ENCODE measurements around the gene RABGGTA.

RABGGTA gene

DNA sequence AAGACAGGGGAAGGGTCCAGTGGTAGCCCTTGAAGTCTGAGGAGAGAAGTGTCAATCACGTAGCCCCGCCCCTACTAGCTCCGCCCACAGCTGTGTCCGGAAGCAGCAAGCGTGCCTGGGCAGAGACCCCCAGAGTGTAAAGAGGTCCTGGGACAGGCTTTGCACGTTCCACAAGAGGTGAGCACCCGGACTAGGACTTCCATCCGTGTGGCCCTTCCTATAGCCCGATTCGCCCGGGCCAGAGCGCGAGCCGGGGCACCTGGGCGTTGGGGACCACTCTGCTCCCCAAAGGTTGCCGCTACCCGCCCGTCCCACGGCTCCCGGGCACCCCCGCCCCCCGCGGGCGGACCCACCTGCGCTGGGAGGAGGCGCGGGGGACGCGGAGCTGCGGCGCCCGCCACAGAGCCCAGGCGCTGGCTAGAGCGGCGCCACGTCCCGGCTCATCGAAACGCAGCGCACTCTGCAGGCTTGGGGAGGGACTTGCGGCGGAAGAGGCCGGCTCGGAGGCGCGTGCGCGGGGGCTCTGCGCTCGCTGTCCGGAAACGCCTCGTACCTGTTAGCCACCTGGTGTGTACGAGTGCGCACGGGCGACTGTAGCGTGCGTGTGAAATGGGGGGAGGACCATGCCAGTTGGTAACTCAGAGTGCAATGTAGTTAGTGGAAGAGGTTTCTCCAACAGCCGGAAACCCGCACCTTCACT is at the start of gene RABGGTA:
Gene RABGGTA (minus strand): TSS at position 464 of the 700 bp plus-strand sequence. CDS start 482 bp downstream, outside the sequence.
- peak; percentile 79 to 81 for DNase-seq (ENCODE audit: low read depth in 2 of 2)

GRCh38 chr14:24317141-24317928 is 45.9 kb upstream of the RABGGTA start:
- no peak for DNase-seq (ENCODE audit: low read depth in 2 of 2)

DNA sequence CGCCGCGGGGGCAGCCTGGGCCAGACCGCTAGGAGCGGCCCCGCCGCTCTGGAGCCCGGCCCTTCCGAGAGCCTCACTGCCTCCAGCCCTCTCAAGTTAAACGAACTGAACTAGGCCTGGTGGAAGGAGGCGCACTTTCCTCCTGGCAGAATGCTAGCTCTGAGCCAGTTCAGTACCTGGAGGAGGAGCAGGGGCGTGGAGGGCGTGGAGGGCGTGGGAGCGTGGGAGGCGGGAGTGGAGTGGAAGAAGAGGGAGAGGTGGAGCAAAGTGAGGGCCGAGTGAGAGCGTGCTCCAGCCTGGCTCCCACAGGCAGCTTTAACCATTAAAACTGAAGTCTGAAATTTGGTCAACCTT is 45.2 kb upstream of the RABGGTA start:
- DNase-seq (ENCODE audit: low read depth in 2 of 2), result no peak

GRCh38 chr14:24315807-24316596 is 44.6 kb upstream of the RABGGTA start:
- no peak for DNase-seq (ENCODE audit: low read depth in 2 of 2)

DNA sequence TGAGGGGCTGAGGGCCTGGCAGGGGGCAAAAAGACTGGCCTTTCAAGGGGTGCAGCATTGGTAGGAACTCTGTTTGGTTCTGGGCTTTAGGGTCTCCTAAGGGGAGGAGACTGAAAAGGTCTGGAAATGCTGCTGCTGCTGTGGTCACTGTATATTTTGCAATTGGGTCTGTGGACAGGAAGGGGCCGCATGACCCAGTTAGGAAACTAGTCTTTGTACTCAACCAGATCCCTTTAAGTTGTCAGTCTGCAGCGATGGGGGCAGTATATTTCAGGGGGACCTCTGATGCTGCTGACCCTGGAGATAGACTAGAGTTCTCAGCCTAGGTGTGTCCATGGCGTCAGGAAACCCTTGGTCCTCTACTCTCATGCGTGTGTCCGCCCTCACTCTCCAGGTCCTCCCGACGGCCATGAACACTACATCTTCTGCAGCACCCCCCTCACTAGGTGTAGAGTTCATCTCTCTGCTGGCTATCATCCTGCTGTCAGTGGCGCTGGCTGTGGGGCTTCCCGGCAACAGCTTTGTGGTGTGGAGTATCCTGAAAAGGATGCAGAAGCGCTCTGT is 43.9 kb upstream of the RABGGTA start:
- DNase-seq (ENCODE audit: low read depth in 2 of 2), result no peak

- no peak for DNase-seq (ENCODE audit: low read depth in 2 of 2)
Measured at GRCh38 chr14:24314377-24315193, 43.2 kb upstream of the RABGGTA start.

GRCh38 chr14:24313913-24314312 is 42.5 kb upstream of the RABGGTA start:
- no peak for DNase-seq (ENCODE audit: low read depth in 2 of 2)

DNA sequence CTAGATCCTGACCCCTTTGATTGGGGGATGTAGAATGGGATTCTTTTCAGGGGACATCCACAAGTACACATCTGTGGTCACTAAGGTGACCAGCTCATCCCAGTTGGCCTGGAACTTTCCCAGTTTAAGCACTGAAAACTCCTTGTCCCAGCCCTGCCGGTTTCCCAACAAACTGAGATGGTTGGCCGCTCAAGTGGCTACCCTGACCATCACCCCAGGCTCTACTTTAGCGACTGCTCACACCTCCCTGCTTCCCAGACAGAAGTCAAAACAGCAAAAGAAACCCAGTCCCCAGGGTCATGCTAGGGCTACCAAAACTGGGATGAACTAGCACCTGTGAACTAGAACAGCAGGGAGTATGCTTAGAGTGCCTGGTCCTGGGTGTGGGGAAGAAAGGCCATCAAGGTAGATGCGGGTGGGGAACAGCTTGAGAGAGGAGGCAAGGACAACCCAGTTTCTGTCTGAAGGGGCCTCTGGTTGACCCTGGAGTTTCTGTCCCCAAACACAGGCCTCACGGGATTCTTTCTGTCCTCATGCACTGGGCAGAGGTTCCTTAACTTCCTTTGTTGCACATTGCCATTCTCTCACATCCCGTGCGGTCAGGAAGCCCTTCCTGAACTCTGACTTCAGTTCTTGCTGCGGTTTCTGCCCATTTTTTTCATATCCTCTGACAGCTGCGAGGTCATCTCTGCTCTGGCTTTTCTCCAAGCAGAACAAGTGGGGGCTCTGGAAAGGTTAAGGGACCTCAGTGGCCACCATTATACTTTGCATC is 41.5 kb upstream of the RABGGTA start:
- DNase-seq (ENCODE audit: low read depth in 2 of 2), result no peak

DNA sequence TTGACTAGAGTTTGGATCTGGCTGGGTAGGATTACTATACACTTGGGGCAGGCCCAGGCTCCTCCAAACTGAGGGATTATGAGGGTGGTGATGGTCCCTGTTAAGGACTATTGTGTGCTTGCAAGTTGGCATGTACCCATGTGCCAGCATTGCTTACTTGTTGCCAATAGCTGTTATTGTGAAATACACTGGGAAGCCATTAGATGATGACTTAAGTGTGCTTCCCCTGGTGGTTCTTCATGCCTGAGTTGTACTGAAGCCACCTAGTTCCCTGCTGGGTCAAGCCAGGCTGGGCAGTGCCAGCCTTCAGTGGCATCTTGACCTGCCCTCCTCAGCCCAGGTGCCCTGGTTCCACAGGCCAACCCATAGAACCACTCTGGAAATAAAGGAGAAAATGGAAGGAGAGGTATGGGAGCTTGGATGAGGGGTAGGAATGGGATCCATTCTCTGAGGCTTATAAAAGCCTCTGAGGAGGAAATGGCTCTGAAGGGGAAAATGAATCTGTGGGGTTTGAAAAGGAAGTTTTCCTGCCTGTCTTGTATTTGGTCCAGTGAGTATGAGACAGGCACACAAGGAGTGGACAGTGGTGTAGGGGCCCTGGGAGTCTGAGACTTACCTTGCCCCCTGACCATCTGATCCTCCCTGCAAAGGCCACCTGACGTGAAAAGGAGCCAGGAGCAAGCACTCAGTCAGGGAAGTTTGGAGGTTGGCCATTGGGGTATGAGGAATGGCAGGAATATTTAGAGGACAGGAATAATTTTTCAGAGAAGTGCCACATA is 40.6 kb upstream of the RABGGTA start:
- DNase-seq (ENCODE audit: low read depth in 2 of 2), result no peak

DNA sequence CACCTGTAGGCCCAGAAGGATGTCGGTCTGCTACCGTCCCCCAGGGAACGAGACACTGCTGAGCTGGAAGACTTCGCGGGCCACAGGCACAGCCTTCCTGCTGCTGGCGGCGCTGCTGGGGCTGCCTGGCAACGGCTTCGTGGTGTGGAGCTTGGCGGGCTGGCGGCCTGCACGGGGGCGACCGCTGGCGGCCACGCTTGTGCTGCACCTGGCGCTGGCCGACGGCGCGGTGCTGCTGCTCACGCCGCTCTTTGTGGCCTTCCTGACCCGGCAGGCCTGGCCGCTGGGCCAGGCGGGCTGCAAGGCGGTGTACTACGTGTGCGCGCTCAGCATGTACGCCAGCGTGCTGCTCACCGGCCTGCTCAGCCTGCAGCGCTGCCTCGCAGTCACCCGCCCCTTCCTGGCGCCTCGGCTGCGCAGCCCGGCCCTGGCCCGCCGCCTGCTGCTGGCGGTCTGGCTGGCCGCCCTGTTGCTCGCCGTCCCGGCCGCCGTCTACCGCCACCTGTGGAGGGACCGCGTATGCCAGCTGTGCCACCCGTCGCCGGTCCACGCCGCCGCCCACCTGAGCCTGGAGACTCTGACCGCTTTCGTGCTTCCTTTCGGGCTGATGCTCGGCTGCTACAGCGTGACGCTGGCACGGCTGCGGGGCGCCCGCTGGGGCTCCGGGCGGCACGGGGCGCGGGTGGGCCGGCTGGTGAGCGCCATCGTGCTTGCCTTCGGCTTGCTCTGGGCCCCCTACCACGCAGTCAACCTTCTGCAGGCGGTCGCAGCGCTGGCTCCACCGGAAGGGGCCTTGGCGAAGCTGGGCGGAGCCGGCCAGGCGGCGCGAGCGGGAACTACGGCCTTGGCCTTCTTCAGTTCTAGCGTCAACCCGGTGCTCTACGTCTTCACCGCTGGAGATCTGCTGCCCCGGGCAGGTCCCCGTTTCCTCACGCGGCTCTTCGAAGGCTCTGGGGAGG is 39.5 kb upstream of the RABGGTA start, which contains the start of gene LTB4R:
Gene LTB4R (plus strand): TSS at position 857 of the 959 bp plus-strand sequence. CDS start 4,150 bp downstream, outside the sequence.
- DNase-seq (ENCODE audit: low read depth in 2 of 2), result no peak

DNA sequence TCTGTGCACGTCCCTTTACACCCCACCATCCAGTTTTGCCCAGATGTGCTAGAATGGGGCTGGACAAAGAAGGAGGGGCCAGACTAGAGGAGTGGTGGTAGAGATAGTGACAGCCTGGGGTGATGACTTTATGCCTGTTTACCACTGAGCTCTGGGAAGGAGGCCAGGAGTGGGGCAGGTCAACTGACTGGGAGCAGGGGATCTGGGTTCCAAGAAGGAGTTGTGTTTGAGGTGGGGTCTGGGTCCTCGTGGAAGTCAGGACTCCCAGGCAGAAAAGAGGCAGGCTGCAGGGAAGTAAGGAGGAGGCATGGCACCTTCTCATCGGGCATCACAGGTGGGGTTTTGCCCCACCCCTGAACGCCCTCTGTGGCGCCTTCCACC is 38.9 kb upstream of the RABGGTA start:
- no peak for DNase-seq (ENCODE audit: low read depth in 2 of 2)

DNA sequence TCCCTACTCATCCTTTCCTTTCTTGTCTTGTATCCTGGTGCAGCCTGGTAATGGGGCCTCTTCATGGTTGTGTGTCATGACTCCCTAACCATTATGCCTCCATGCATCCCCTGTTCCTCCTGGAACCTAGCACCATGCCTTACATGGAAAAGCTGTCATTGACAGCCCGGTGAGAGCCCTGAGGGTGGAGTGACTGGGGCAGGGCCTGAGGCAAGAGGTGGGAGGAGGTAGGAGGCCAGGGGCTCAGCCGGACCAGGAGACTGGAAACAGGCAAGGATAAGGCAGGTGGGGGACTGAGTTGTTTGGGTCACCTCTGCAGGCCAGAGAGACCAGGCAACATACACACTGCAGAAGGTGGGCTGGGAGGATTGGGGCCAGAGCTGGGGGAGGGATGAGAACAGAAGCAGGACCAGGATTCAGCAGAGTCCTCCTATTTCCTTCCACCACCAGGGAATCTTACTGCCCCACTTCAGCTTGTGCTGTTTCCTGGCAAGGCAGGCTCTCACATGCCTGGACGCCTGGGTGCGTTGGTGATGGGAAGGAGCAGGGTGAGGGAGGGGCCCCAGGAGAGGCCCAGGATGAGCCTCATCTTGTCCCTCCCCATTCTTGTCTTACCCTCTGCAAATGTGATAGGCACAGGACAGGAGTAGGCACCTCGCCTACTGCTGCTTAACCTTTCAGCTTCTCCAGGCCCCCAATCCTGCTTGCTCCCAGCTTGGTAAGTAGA is 38.3 kb upstream of the RABGGTA start, which contains the start of gene LTB4R2:
Gene LTB4R2 (plus strand): TSS at position 603 of the 727 bp plus-strand sequence. CDS start 525 bp downstream, outside the sequence.
- no peak for DNase-seq (ENCODE audit: low read depth in 2 of 2)

DNA sequence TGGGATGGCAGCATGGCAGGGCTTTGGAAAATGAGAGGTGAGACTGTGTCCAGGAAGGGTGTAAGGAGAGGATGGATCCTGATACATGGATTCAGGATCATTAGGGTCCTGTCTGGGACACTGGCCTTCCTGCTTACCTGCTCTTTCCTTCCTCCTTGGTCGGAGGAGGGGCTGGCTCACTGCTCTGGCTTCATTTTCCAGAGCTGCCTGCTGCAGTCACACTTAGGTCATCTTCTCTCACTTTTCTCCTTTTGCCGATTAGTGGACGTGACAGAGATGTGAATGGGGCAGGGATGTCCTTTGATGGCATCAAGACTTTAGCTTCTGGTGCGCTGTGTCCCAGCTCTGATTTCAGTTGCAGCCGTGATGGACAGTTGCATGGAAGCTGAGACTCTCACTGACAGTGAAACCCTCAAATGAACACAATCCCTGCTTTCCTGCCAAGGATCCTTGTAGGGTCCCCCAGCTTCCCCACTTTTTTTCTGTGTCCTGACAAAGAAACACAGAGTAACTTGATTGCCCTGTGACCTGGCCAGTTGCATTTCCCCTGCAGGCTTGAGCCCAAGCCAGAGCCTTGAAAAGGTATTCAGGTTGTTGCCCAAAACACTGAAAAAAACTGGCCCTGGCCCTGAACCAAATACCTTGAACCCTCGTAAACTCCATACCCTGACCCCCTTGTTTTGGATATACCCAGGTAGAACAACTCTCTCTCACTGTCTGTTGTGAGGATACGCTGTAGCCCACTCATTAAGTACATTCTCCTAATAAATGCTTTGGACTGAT is 37.1 kb upstream of the RABGGTA start:
- DNase-seq (ENCODE audit: low read depth in 2 of 2), result no peak

- no peak for DNase-seq (ENCODE audit: low read depth in 2 of 2)
Measured at GRCh38 chr14:24307575-24308341, 36.4 kb upstream of the RABGGTA start, which contains the start of gene CIDEB. Gene CIDEB, minus strand, starts transcription at chr14:24307977. Its CDS starts 119 bp downstream, at chr14:24307858.

DNA sequence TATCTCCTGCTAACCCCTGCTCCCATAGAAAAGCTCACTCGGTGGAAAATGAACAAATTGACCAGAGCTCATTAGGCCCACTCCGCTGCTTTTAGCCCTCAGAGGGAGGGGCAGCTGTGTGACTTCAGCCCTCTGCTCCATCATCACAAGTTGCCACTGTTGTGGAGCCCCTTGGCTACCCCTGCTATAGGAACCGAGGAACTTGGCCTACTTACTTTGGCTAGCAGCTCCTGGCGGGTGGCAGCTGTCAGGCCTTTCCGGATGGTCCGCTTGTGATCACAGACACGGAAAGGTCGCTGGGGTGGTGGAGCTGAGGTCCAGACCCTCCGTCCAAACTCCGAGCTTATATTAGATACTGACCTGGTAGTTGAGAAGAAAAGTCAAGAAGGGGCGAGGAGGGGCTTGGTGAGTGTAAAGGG is 35.8 kb upstream of the RABGGTA start:
- no peak for DNase-seq (ENCODE audit: low read depth in 2 of 2)

GRCh38 chr14:24304019-24304387 is 32.6 kb upstream of the RABGGTA start:
- no peak for DNase-seq (ENCODE audit: low read depth in 2 of 2)

Measured in stimulated activated CD8-positive, alpha-beta memory T cell treated with anti-CD3 and anti-CD28 coated beads, Interleukin-7, amount 100 ng/mL, for 1 hour (primary cell).